Keratinocyte (primary cell): ENCODE data around the gene MISP. TPM values are rescaled to one million over a fixed set of nuclear protein-coding genes. Genes with fewer than 3 reads are reported as not detected.
"Not testable (repeated sequence)": the region's sequence is repeated elsewhere in the genome, so short reads cannot be mapped to it uniquely, and the experiment has no call there.

Source experiments
- DNase-seq: peaks from one replicate; pipeline ENCODE4 v3.0.0-alpha.2; 2011; ENCODE audit warnings: low read depth, missing footprints, low spot score
- FAIRE-seq: peaks from 2 replicates; lab custom pipeline; 2011; peaks lifted over from hg19 to GRCh38; lab: Jason Lieb, UNC
- H2AFZ ChIP-seq: 2 replicates; pipeline ENCODE4 v1.6.0; 2012; ENCODE audit warnings: low read length, control low read depth, inconsistent platforms; ENCODE audit not compliant: control insufficient read depth
- H3K27ac ChIP-seq: 2 replicates; pipeline ENCODE4 v1.5.1; 2011; ENCODE audit warnings: low read length; ENCODE audit not compliant: control insufficient read depth, insufficient read depth
- H3K27me3 ChIP-seq: 3 replicates; pipeline ENCODE4 v1.6.0; 2011; ENCODE audit warnings: low read length; ENCODE audit not compliant: control insufficient read depth, insufficient read depth; ENCODE audit errors: extremely low read depth
- H3K36me3 ChIP-seq, 2 experiments: 2 replicates in 1 of 2; 3 replicates in 1 of 2; pipeline ENCODE4 v1.5.1; 2011; ENCODE audit warnings: low read length in 2 of 2, mild to moderate bottlenecking in 1 of 2; ENCODE audit not compliant: control insufficient read depth in 2 of 2, insufficient read depth in 2 of 2; ENCODE audit errors: extremely low read depth in 1 of 2
- H3K4me1 ChIP-seq: 3 replicates; pipeline ENCODE4 v1.5.1; 2011; ENCODE audit warnings: low read length; ENCODE audit not compliant: control insufficient read depth, insufficient read depth; ENCODE audit errors: extremely low read depth
- H3K4me2 ChIP-seq: 3 replicates; pipeline ENCODE4 v1.6.0; 2011; ENCODE audit warnings: low read depth, low read length; ENCODE audit not compliant: control insufficient read depth, insufficient read depth; ENCODE audit errors: extremely low read depth
- H3K4me3 ChIP-seq, 3 experiments: fragments of 200-600 bp in 1 of 3; sonication (generic) in 1 of 3; 2 replicates in 2 of 3; 3 replicates in 1 of 3; pipeline ENCODE4 v1.5.1; 2011 to 2016; ENCODE audit warnings: low read length in 3 of 3, mild to moderate bottlenecking in 3 of 3, control low read depth in 2 of 3, inconsistent platforms in 1 of 3, low read depth in 1 of 3, mixed read lengths in 1 of 3, mixed run types in 1 of 3, moderate library complexity in 1 of 3; ENCODE audit not compliant: control insufficient read depth in 2 of 3, insufficient read depth in 2 of 3; ENCODE audit errors: extremely low read depth in 1 of 3
- H3K79me2 ChIP-seq: 2 replicates; pipeline ENCODE4 v1.6.0; 2012; ENCODE audit warnings: low read length; ENCODE audit not compliant: control insufficient read depth, insufficient read depth
- H3K9ac ChIP-seq: 3 replicates; pipeline ENCODE4 v1.6.0; 2011; ENCODE audit warnings: low read length; ENCODE audit not compliant: control insufficient read depth, insufficient read depth; ENCODE audit errors: extremely low read depth
- H3K9me1 ChIP-seq: 3 replicates; pipeline ENCODE4 v1.6.0; 2011; ENCODE audit warnings: low read length; ENCODE audit not compliant: control insufficient read depth, insufficient read depth; ENCODE audit errors: extremely low read depth
- H3K9me3 ChIP-seq: 2 replicates; pipeline ENCODE4 v1.5.1; 2012; ENCODE audit warnings: low read depth, low read length; ENCODE audit not compliant: control insufficient read depth
- H4K20me1 ChIP-seq: 3 replicates; pipeline ENCODE4 v1.6.0; 2011; ENCODE audit warnings: low read length; ENCODE audit not compliant: control insufficient read depth, insufficient read depth; ENCODE audit errors: extremely low read depth
- CTCF ChIP-seq, 3 experiments: IDR thresholded peaks in 1 of 3; conservative IDR thresholded peaks in 1 of 3; optimal IDR thresholded peaks in 1 of 3; 2 replicates in 2 of 3; 3 replicates in 1 of 3; pipeline versions ENCODE3 to v1.5.1; 2011; ENCODE audit warnings: low read length in 3 of 3, mild to moderate bottlenecking in 3 of 3, moderate library complexity in 2 of 3, control low read depth in 1 of 3, inconsistent platforms in 1 of 3; ENCODE audit not compliant: insufficient read depth in 2 of 3; ENCODE audit errors: extremely low read depth in 1 of 3
- EZH2 ChIP-seq: IDR thresholded peaks from one replicate; pipeline ENCODE4 v1.6.1; 2012; ENCODE audit warnings: inconsistent platforms, mild to moderate bottlenecking, low read length, moderate library complexity
- dilution Hi-C: fragments of 300-500 bp; cut with MboI; formaldehyde crosslinking; loops from one replicate; pipeline ENCODE4 v1.7.0; 2020; ENCODE audit warnings: low sequenced_read_pairs; ENCODE audit not compliant: extremely low pct_ligation_motif_present
- polyA plus RNA-seq, 5 experiments: library from polyadenylated mRNA; depleted of rRNA in 3 of 5; stranded (reverse) in 3 of 5; stranded (forward) in 1 of 5; unstranded in 1 of 5; fragments of >200 nt; gene quantifications; 1 replicate in 1 of 5; 2 replicates in 3 of 5; 3 replicates in 1 of 5; pipeline versions ENCODE4 v1.2.1 to v1.2.3, GENCODE V29; 2011 to 2012; ENCODE audit warnings: missing spikeins in 2 of 5, low read depth in 1 of 5, low replicate concordance in 1 of 5

MISP gene
- polyA plus RNA-seq, 1 donor (not counting 4 experiments of a cell fraction or from before 2014, with no cell fraction given): 17.5 TPM

- dilution Hi-C loops: no loop called here
- no peak for FAIRE-seq
Measured at GRCh38 chr19:738509-739128, 12.3 kb upstream of the MISP start.

GRCh38 chr19:739998-740715 is 10.8 kb upstream of the MISP start:
- Histone ChIP-seq H2AFZ (no peak overlapping the region), H3K4me1 (no peaks in the 10 kb centered on the region), H3K79me2 (no peaks in the 10 kb centered on the region), H3K27me3 (no peaks in the 10 kb centered on the region), H3K27ac (no peak overlapping the region), H3K4me2 (no peak overlapping the region), H4K20me1 (no peaks in the 10 kb centered on the region), H3K9me1 (no peaks in the 10 kb centered on the region), H3K36me3 (no peaks in the 10 kb centered on the region), H3K4me3 (no peak overlapping the region), H3K9ac (no peak overlapping the region), H3K9me3 (no peaks in the 10 kb centered on the region)
- dilution Hi-C loops: no loop called here
- DNase-seq: no peak
- no peak for TF ChIP-seq EZH2
- TF ChIP-seq CTCF (optimal IDR thresholded peaks at IDR 0.05 in 1 of 3, IDR thresholded peaks at IDR 0.05 in 1 of 3, conservative IDR thresholded peaks at IDR 0.05 in 1 of 3; ENCODE audit: extremely low read depth in 1 of 3, insufficient read depth in 2 of 3, low read length in 3 of 3): no peak
- FAIRE-seq: no peak

More at GRCh38 chr19:738509-739128, 12.3 kb upstream of the MISP start:
- no peak for DNase-seq
- Histone ChIP-seq H3K27me3 (no peaks in the 10 kb centered on the region), H3K4me1 (no peaks in the 10 kb centered on the region), H4K20me1 (no peaks in the 10 kb centered on the region), H3K4me2 (no peak overlapping the region), H3K9me1 (no peaks in the 10 kb centered on the region), H3K4me3 (no peak overlapping the region), H3K9me3 (no peaks in the 10 kb centered on the region), H2AFZ (no peak overlapping the region), H3K9ac (no peak overlapping the region), H3K27ac (no peak overlapping the region), H3K36me3 (no peaks in the 10 kb centered on the region), H3K79me2 (no peaks in the 10 kb centered on the region)
- no peak for TF ChIP-seq CTCF (optimal IDR thresholded peaks at IDR 0.05 in 1 of 3, IDR thresholded peaks at IDR 0.05 in 1 of 3, conservative IDR thresholded peaks at IDR 0.05 in 1 of 3; ENCODE audit: extremely low read depth in 1 of 3, insufficient read depth in 2 of 3, low read length in 3 of 3)
- TF ChIP-seq EZH2: no peak

DNA sequence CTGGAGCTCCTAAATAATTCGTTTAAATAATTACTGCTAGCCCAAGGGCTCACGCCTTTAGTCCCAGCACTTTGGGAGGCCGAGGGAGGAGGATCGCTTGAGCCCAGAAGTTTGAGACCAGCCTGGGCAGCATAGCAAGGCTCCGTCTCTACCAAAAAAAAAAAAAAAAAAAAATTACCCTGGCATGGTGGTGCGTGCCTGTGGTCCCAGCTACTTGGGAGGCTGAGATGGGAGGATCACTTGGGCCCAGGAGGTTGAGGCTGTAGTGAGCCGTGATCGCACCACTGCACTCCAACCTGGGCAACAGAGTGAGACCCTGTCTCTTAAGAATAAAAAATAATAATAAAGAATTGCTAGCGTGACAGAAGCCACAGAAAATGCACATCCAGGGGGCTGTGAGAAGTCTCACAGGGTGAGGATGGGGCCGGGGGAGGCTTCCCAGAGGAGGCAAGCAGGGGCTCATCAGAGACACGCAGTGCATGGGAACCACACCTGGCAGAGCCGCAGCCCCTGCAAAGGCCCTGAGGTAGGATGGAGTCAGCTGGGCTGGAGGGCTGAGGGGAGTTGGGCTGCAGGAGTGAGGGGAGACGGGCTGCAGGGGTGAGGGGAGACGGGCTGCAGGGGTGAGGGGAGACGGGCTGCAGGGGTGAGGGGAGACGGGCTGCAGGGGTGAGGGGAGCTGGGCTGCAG is 10.0 kb upstream of the MISP start:
- H3K9me1 ChIP-seq, H3K79me2 ChIP-seq, H3K27me3 ChIP-seq, H3K4me3 ChIP-seq, FAIRE-seq, H3K9me3 ChIP-seq, dilution Hi-C loops, H4K20me1 ChIP-seq, H3K36me3 ChIP-seq, H3K9ac ChIP-seq, H3K27ac ChIP-seq, H2AFZ ChIP-seq, H3K4me2 ChIP-seq, DNase-seq, H3K4me1 ChIP-seq: not testable (repeated sequence)
